Astrocyte of the cerebellum (primary cell): ENCODE results near the gene SWT1.

Experiments
- DNase-seq: peaks from one replicate; pipeline ENCODE4 v3.0.0-alpha.2; 2011; ENCODE audit warnings: low read depth
- H3K4me3 ChIP-seq: 2 replicates; pipeline ENCODE4 v1.5.1; 2011; ENCODE audit warnings: mild to moderate bottlenecking, low read depth, low read length, moderate library complexity
- in situ Hi-C: cut with HindIII; loops from 2 replicates; pipeline ENCODE4 v1.10.0; 2017; ENCODE audit warnings: low sequenced_read_pairs
- TF ChIP-seq, protein P1 (sequence below): IDR thresholded peaks from 2 replicates; pipeline ENCODE4 v1.5.1; 2012; ENCODE audit warnings: low read length, low read depth, moderate library complexity, mild to moderate bottlenecking; ENCODE audit errors: missing control alignments

SWT1 gene

DNA sequence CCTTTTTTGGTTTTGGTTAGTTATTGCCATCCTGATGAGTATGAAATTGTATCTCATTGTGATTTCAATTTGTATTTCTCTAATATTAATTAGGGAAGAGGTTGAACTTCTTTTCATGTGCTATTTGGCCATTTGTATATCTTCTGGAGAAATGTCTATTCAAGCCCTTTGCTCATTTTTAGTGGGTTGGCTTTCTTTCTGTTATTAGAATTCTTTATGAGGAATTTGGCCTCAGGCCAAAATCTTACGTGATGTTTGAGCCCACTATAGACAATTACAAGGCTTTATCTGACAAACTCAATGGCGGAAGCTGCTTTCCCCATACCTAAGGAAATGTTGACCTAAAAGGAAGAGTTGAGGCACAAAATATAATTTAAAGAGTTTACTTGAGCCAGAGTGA, 127.1 kb downstream of the SWT1 start:
- H3K4me3 ChIP-seq: no peak overlapping the region
- in situ Hi-C loops: no loop called here
- no peak for DNase-seq
- TF ChIP-seq, protein P1, sequence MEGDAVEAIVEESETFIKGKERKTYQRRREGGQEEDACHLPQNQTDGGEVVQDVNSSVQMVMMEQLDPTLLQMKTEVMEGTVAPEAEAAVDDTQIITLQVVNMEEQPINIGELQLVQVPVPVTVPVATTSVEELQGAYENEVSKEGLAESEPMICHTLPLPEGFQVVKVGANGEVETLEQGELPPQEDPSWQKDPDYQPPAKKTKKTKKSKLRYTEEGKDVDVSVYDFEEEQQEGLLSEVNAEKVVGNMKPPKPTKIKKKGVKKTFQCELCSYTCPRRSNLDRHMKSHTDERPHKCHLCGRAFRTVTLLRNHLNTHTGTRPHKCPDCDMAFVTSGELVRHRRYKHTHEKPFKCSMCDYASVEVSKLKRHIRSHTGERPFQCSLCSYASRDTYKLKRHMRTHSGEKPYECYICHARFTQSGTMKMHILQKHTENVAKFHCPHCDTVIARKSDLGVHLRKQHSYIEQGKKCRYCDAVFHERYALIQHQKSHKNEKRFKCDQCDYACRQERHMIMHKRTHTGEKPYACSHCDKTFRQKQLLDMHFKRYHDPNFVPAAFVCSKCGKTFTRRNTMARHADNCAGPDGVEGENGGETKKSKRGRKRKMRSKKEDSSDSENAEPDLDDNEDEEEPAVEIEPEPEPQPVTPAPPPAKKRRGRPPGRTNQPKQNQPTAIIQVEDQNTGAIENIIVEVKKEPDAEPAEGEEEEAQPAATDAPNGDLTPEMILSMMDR: no peak

DNA sequence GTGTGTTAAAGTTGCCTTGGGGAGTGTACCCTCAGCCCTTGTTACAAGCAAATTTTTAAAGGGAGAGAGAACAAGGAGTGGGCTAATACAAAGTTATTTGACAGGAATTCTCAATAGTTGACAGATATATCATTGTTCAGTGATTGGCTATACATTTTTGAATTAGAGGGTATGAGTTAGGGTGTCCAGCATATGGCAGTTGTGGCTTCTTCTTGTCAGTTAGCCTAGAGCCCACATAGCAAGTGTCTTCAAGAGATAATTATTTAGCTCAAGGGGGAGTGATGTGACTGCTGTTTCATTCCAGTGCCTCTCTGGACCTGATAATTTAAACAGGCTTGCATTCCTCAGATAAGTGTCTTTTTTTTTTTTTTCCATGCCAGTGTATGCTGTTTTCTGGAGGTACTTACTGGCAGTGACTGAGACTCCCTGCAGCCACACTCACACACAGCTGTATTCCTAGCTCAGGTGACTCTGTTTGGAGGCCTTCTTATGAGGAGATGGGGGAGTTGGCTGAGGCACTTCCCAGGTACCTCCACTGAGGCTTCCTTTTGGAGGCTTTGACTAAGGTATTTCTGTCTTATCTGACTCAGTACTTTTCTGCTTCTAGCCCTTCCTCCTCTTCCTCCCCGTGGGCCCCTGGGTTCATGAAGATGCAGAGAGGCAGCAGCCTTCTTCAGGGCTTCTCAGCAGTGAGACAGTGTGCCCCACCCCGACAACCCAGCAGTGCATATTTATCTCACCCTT, 127.7 kb downstream of the SWT1 start:
- no peak overlapping the region for H3K4me3 ChIP-seq
- TF ChIP-seq, protein P1: no peak
- in situ Hi-C loops: no loop called here
- DNase-seq: no peak

DNA sequence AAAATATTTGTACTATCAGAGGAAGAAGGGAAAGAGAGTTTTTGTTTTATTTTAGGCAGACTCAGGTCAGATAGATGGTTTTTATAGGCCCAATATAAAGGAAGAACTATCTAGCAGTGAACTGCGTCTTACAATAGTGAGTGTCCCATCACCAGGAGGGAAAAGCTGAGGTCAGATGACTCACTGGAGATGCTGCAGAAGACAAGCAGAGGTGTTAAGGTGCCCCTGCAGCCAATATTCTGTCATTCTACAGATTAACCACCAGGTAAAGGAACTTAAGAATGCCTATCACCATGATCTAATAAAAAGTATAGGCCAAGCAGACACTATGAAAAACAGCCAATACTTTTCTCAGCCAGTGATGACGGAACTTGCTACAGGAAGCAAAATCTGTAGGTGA, 130.5 kb downstream of the SWT1 start:
- TF ChIP-seq, protein P1: no peak
- H3K4me3 ChIP-seq: no peak overlapping the region
- no peak for DNase-seq
- in situ Hi-C loops: no loop called here

DNA sequence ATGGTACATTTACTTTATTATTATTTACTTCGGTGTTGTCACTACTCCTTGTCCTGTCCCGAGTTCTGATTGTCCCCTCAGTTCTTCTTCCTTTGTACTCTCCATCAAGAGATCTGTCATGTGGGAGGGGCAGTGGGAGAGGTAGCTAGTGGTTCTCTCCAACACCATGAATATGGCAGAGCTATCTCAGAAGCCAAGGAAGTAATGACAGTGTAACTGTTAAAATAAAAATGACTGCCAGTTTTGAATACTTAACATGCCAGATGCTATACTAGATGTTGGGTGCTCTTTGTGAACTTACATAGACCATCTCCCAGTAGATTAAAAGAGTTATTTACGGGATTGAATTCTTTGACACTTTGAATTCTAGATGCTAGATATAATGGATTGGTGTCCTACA, 131.5 kb downstream of the SWT1 start:
- in situ Hi-C loops: no loop called here
- DNase-seq: no peak

DNA sequence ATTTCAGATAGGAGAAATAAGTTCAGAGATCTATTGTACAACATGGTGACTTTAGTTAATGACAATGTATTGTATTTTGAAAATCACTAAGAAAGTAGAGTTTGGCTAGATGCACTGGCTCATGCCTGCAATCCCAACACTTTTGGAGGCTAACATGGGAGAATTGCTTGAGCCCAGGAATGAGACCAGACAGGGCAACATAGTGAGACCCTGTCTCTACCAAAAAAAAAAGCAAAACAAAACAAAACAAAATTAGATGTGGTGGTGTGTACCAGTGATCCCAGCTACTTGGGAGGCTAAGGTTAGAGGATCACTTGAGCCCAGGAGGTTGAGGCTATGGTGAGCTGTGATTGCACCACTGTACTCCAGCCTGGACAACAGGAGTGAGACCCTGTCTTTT, 132.9 kb downstream of the SWT1 start:
- no peak overlapping the region for H3K4me3 ChIP-seq
- in situ Hi-C loops: no loop called here
- DNase-seq: no peak
- TF ChIP-seq, protein P1: no peak

More for the DNA sequence above, 131.5 kb downstream of the SWT1 start:
- TF ChIP-seq, protein P1: no peak
- H3K4me3 ChIP-seq: no peak overlapping the region

DNA sequence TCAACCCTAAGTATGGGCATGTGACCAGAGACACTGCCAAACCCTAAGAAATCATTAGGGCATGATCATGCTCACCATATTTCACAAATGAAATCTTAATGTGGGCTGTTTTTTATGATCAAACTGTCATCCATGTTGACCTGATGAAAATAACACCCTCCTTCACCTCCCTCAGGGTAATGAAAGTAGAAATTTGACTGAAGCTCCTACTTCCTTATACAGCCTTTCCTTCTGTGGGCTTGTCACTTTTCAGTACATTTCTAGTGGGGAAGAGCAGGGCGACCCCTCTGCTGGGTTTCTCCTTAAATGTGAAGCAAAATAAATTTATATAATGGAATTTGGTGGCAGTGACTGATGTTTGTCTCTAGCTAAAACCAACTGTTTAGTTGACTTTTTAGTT, 134.2 kb downstream of the SWT1 start:
- in situ Hi-C loops: no loop called here
- no peak for DNase-seq
- no peak overlapping the region for H3K4me3 ChIP-seq
- TF ChIP-seq, protein P1: no peak
